Hepatocyte (in vitro differentiated cells): ENCODE measurements around the gene EEF1AKMT4. TPM values are rescaled to one million over a fixed set of nuclear protein-coding genes. Genes with fewer than 3 reads are reported as not detected.

ENCODE experiments used
- DNase-seq: peaks from one replicate; pipeline ENCODE4 v3.0.0-alpha.2; 2016; ENCODE audit warnings: low spot score
- H2AFZ ChIP-seq: fragments of 200-600 bp; sonication (generic); 2 replicates; pipeline ENCODE4 v1.6.0; 2016; ENCODE audit warnings: antibody characterized with exemption, mild to moderate bottlenecking
- H3K27ac ChIP-seq: fragments of 200-600 bp; sonication (generic); 2 replicates; pipeline ENCODE4 v1.5.1; 2016; ENCODE audit warnings: mild to moderate bottlenecking
- H3K27me3 ChIP-seq: fragments of 200-600 bp; sonication (generic); 2 replicates; pipeline ENCODE4 v1.6.1; 2016
- H3K36me3 ChIP-seq: fragments of 200-600 bp; sonication (generic); replicated peaks from 2 replicates; pipeline ENCODE4 v1.5.1; 2016; ENCODE audit warnings: low read depth; ENCODE audit not compliant: insufficient read depth
- H3K4me1 ChIP-seq: fragments of 200-600 bp; sonication (generic); 2 replicates; pipeline ENCODE4 v1.5.1; 2016; ENCODE audit warnings: mild to moderate bottlenecking, moderate library complexity; ENCODE audit not compliant: insufficient read depth
- H3K4me2 ChIP-seq: fragments of 200-600 bp; sonication (generic); 2 replicates; pipeline ENCODE4 v1.6.0; 2016
- H3K4me3 ChIP-seq: fragments of 200-600 bp; sonication (generic); 2 replicates; pipeline ENCODE4 v1.5.1; 2016; ENCODE audit warnings: mild to moderate bottlenecking
- H3K79me2 ChIP-seq: fragments of 200-600 bp; sonication (generic); 2 replicates; pipeline ENCODE4 v1.6.0; 2017; ENCODE audit warnings: mild to moderate bottlenecking
- H3K9me2 ChIP-seq: fragments of 200-600 bp; sonication (generic); replicated peaks from 2 replicates; pipeline ENCODE4 v1.6.0; 2017; ENCODE audit warnings: mild to moderate bottlenecking; ENCODE audit not compliant: insufficient read depth
- H3K9me3 ChIP-seq: fragments of 200-600 bp; sonication (generic); 2 replicates; pipeline ENCODE4 v1.5.1; 2016; ENCODE audit warnings: low read depth, mild to moderate bottlenecking
- H4K20me1 ChIP-seq: fragments of 200-600 bp; sonication (generic); 2 replicates; pipeline ENCODE4 v1.6.0; 2016; ENCODE audit warnings: mild to moderate bottlenecking; ENCODE audit not compliant: insufficient read depth, poor library complexity, severe bottlenecking
- CTCF ChIP-seq: fragments of 200-600 bp; sonication (generic); IDR thresholded peaks from 2 replicates; pipeline ENCODE4 v1.5.1; 2016; ENCODE audit warnings: antibody characterized with exemption, mild to moderate bottlenecking; ENCODE audit not compliant: poor library complexity
- EZH2 ChIP-seq: fragments of 200-600 bp; sonication (generic); IDR thresholded peaks from 2 replicates; pipeline ENCODE4 v1.6.1; 2016; ENCODE audit warnings: antibody characterized with exemption, mild to moderate bottlenecking, borderline replicate concordance
- EZH2phosphoT487 ChIP-seq: fragments of 200-600 bp; sonication (generic); IDR thresholded peaks from one replicate; pipeline ENCODE4 v1.6.1; 2018; ENCODE audit warnings: antibody characterized with exemption, mild to moderate bottlenecking, low read depth, moderate library complexity; ENCODE audit not compliant: unreplicated experiment, severe bottlenecking
- WGBS: methylation state at CpG from one replicate; pipeline ENCODE4 v1.1.6; 2016; ENCODE audit warnings: low lambda C conversion rate; ENCODE audit errors: missing lambda C conversion rate; 5-methylcytosine and 5-hydroxymethylcytosine counted together
- polyA plus RNA-seq: library from polyadenylated mRNA; unstranded; fragments of >200 nt; fragmentation: Nextera tagmentation; extraction: Ambion mirVana; gene quantifications from 2 replicates; pipeline ENCODE4 v1.2.1, GENCODE V29; 2016
- total RNA-seq: library from RNA; depleted of rRNA; stranded (reverse); fragments of >200 nt; gene quantifications from 2 replicates; pipeline ENCODE4 v1.2.3, GENCODE V29; 2014

Gene EEF1AKMT4
- total and polyA plus RNA-seq, 2 experiments from 2014 or later: 9.8 to 13.5 TPM

- no peak for DNase-seq
- Histone ChIP-seq H3K4me1 (peaks cover under 1% of the 10 kb centered on the region), H3K4me2 (no peak overlapping the region), H3K36me3 (no peaks in the 10 kb centered on the region), H3K27me3 (peaks cover 20% of the 10 kb centered on the region), H3K9me3 (no peaks in the 10 kb centered on the region), H3K4me3 (no peak overlapping the region), H2AFZ (no peak overlapping the region), H3K79me2 (no peaks in the 10 kb centered on the region), H4K20me1 (no peaks in the 10 kb centered on the region), H3K27ac (no peak overlapping the region), H3K9me2 (no peaks in the 10 kb centered on the region)
- TF ChIP-seq EZH2 (no peak), CTCF (no peak), EZH2phosphoT487 (no peak)
- 53% methylated on average over 14 of the region's 14 CpGs for WGBS
Observed at GRCh38 chr3:184236033-184236410, 13.4 kb upstream of the EEF1AKMT4 start.

GRCh38 chr3:184236636-184237035, 12.8 kb upstream of the EEF1AKMT4 start:
- Histone ChIP-seq H3K4me2 (no peak overlapping the region), H3K27me3 (peaks cover 14% of the 10 kb centered on the region), H3K79me2 (no peaks in the 10 kb centered on the region), H2AFZ (no peak overlapping the region), H4K20me1 (no peaks in the 10 kb centered on the region), H3K9me2 (no peaks in the 10 kb centered on the region), H3K27ac (no peak overlapping the region), H3K36me3 (no peaks in the 10 kb centered on the region), H3K4me1 (no peaks in the 10 kb centered on the region), H3K9me3 (no peaks in the 10 kb centered on the region), H3K4me3 (no peak overlapping the region)
- WGBS: 84% methylated on average over 3 of the region's 3 CpGs
- DNase-seq: no peak
- no peak for TF ChIP-seq CTCF
- no peak for TF ChIP-seq EZH2
- TF ChIP-seq EZH2phosphoT487: no peak

- peaks cover 8% of the 10 kb centered on the region for H3K27me3 ChIP-seq
- H3K4me2 ChIP-seq: no peak overlapping the region
- DNase-seq: no peak
- H3K9me2 ChIP-seq: no peaks in the 10 kb centered on the region
- TF ChIP-seq EZH2 (no peak), CTCF (no peak), EZH2phosphoT487 (no peak)
- 89% methylated on average over 6 of the region's 7 CpGs for WGBS
- no peaks in the 10 kb centered on the region for H3K79me2 ChIP-seq
- H3K4me1 ChIP-seq: no peaks in the 10 kb centered on the region
- H3K36me3 ChIP-seq: no peaks in the 10 kb centered on the region
- no peak overlapping the region for H3K4me3 ChIP-seq
- no peaks in the 10 kb centered on the region for H4K20me1 ChIP-seq
- no peaks in the 10 kb centered on the region for H3K9me3 ChIP-seq
- H3K27ac ChIP-seq: no peak overlapping the region
- no peak overlapping the region for H2AFZ ChIP-seq
Observed at GRCh38 chr3:184237211-184237610, 12.3 kb upstream of the EEF1AKMT4 start.

GRCh38 chr3:184237807-184238206, 11.7 kb upstream of the EEF1AKMT4 start:
- Histone ChIP-seq H2AFZ (no peak overlapping the region), H3K79me2 (no peaks in the 10 kb centered on the region), H3K9me2 (no peaks in the 10 kb centered on the region), H3K27ac (no peak overlapping the region), H3K4me3 (no peak overlapping the region), H3K4me1 (no peaks in the 10 kb centered on the region), H3K9me3 (no peaks in the 10 kb centered on the region), H3K4me2 (no peak overlapping the region), H3K27me3 (peaks cover 3% of the 10 kb centered on the region), H3K36me3 (no peaks in the 10 kb centered on the region), H4K20me1 (no peaks in the 10 kb centered on the region)
- 63% methylated on average over 1 of the region's 1 CpG for WGBS
- no peak for DNase-seq
- TF ChIP-seq CTCF (no peak), EZH2phosphoT487 (no peak), EZH2 (no peak)
